C4-2B (cell line): ENCODE data around the gene ZNF19.

Experiments
- CTCF ChIP-seq: fragments of 450-650 bp; conservative IDR thresholded peaks from 2 replicates; pipeline ENCODE4 v1.5.1; 2017; ENCODE audit warnings: mild to moderate bottlenecking
- ZFX ChIP-seq: fragments of 450-650 bp; IDR thresholded peaks from 2 replicates; pipeline ENCODE4 v1.6.1; 2017

GRCh38 chr16:71473891-71474290 is 15.2 kb downstream of the ZNF19 start:
- TF ChIP-seq CTCF: no peak
- TF ChIP-seq ZFX: no peak
